ENCODE results near the gene CDYL2. TPM values are rescaled to one million over a fixed set of nuclear protein-coding genes. Genes with fewer than 3 reads are reported as not detected.

CDYL2 gene
- total RNA-seq, 2 experiments from 2014 or later = 10.4 to 11.4 TPM

- CTCF ChIA-PET = interaction anchor here (1.2 to 2.5 kb wide), 2 partner anchors 12 to 286 kb away, joined by 8 to 12 read pairs; no protein-coding TSS in a partner anchor
- Mint-ChIP-seq H3K27me3 (peaks cover 3% of the 10 kb centered on the region), H3K4me3 (no peak overlapping the region)
Measured at GRCh38 chr16:80812593-80812992, 8.2 kb upstream of the CDYL2 start.

GRCh38 chr16:80809366-80809765 is 5.0 kb upstream of the CDYL2 start:
- Mint-ChIP-seq H3K27me3 (peaks cover 10% of the 10 kb centered on the region), H3K9me3 (no peaks in the 10 kb centered on the region), H3K36me3 (ENCODE audit: low read depth) (no peaks in the 10 kb centered on the region), H3K27ac (no peak overlapping the region), H3K4me3 (no peak overlapping the region), H3K4me1 (ENCODE audit: low read depth) (peaks cover 20% of the 10 kb centered on the region)
- TF ChIP-seq CTCF (IDR thresholded peaks at IDR 0.05) = no peak
- intact Hi-C loops (cut with micrococcal nuclease) = no loop called here
- DNase-seq (no peak), ATAC-seq (no peak)
- CTCF ChIA-PET = interaction anchor here (0.9 to 1.5 kb wide), 3 partner anchors 16 to 282 kb away, joined by 4 to 13 read pairs (median 4); no protein-coding TSS in a partner anchor
- POLR2A ChIA-PET = no interaction called here

More at GRCh38 chr16:80812593-80812992, 8.2 kb upstream of the CDYL2 start:
- Mint-ChIP-seq H3K36me3 (ENCODE audit: low read depth) (no peaks in the 10 kb centered on the region), H3K27ac (no peak overlapping the region), H3K4me1 (ENCODE audit: low read depth) (peaks cover 1% of the 10 kb centered on the region), H3K9me3 (no peaks in the 10 kb centered on the region)
- no peak for TF ChIP-seq CTCF (IDR thresholded peaks at IDR 0.05)
- no peak for ATAC-seq
- DNase-seq = no peak
- POLR2A ChIA-PET = no interaction called here
- intact Hi-C loops (cut with micrococcal nuclease) = no loop called here

GRCh38 chr16:80807906-80808305 is 3.5 kb upstream of the CDYL2 start:
- POLR2A ChIA-PET = no interaction called here
- CTCF ChIA-PET = interaction anchor here (1.4 to 1.5 kb wide), 2 partner anchors 228 to 281 kb away, joined by 5 read pairs; no protein-coding TSS in a partner anchor
- ATAC-seq = no peak
- Mint-ChIP-seq H3K27me3 (peaks cover 10% of the 10 kb centered on the region), H3K4me3 (no peak overlapping the region), H3K4me1 (ENCODE audit: low read depth) (peaks cover 22% of the 10 kb centered on the region), H3K9me3 (no peaks in the 10 kb centered on the region), H3K36me3 (ENCODE audit: low read depth) (peaks cover under 1% of the 10 kb centered on the region), H3K27ac (no peak overlapping the region)
- intact Hi-C loops (cut with micrococcal nuclease) = loop anchor here (2.0 kb wide), 1 partner anchor 227 kb away; no protein-coding TSS in a partner anchor
- no peak for TF ChIP-seq CTCF (IDR thresholded peaks at IDR 0.05)
- DNase-seq = no peak

- H3K36me3 Mint-ChIP-seq (ENCODE audit: low read depth) = peaks cover 7% of the 10 kb centered on the region
- CTCF ChIA-PET = interaction anchor here (0.9 to 1.5 kb wide), 3 partner anchors 18 to 280 kb away, joined by 5 to 7 read pairs (median 5); no protein-coding TSS in a partner anchor
- intact Hi-C loops (cut with micrococcal nuclease) = loop anchor here (2.0 kb wide), 1 partner anchor 226 kb away; no protein-coding TSS in a partner anchor
- peak overlapping the region; percentile 16 for H3K4me3 Mint-ChIP-seq
- POLR2A ChIA-PET = interaction anchor here (0.9 kb wide), 1 partner anchor 15 kb away, joined by 3 read pairs; no protein-coding TSS in a partner anchor
- H3K9me3 Mint-ChIP-seq = peaks cover 5% of the 10 kb centered on the region
- H3K27me3 Mint-ChIP-seq = peaks cover 16% of the 10 kb centered on the region
- DNase-seq (peak; percentile 84), ATAC-seq (peak; percentile 77)
- peak overlapping the region; percentile 75 for H3K27ac Mint-ChIP-seq
- peaks cover 32% of the 10 kb centered on the region for H3K4me1 Mint-ChIP-seq (ENCODE audit: low read depth)
- TF ChIP-seq CTCF (IDR thresholded peaks at IDR 0.05) = no peak
Measured at GRCh38 chr16:80806927-80807340, 2.5 kb upstream of the CDYL2 start.

GRCh38 chr16:80806289-80806688 is 1.9 kb upstream of the CDYL2 start:
- TF ChIP-seq CTCF (IDR thresholded peaks at IDR 0.05) = no peak
- Mint-ChIP-seq H3K4me3 (no peak overlapping the region), H3K27me3 (peaks cover 16% of the 10 kb centered on the region), H3K4me1 (ENCODE audit: low read depth) (peaks cover 33% of the 10 kb centered on the region), H3K27ac (peak overlapping the region; percentile 75), H3K9me3 (peaks cover 6% of the 10 kb centered on the region), H3K36me3 (ENCODE audit: low read depth) (peaks cover 7% of the 10 kb centered on the region)
- ATAC-seq = no peak
- intact Hi-C loops (cut with micrococcal nuclease) = loop anchor here (2.0 kb wide), 1 partner anchor 225 kb away; no protein-coding TSS in a partner anchor
- ChIA-PET CTCF (interaction anchor here (1.5 kb wide), 1 partner anchor 226 kb away, joined by 5 read pairs; no protein-coding TSS in a partner anchor), POLR2A (interaction anchor here (0.9 kb wide), 1 partner anchor 15 kb away, joined by 3 read pairs; no protein-coding TSS in a partner anchor)
- no peak for DNase-seq
